A673 (cell line): ENCODE data around the gene ITPA.

ENCODE experiments used
- EZH2 ChIP-seq: fragments of 200-600 bp; sonication (generic); IDR thresholded peaks from 2 replicates; pipeline ENCODE4 v1.6.1; 2017; ENCODE audit warnings: borderline replicate concordance, low read depth, mild to moderate bottlenecking, mixed read lengths, antibody characterized with exemption, low read length; ENCODE audit not compliant: poor library complexity, severe bottlenecking
- TF ChIP-seq, protein P1 (sequence below): fragments of 300-800, 200-600 bp; sonication (generic); conservative IDR thresholded peaks from 2 replicates; pipeline ENCODE4 v1.5.1; 2017; ENCODE audit warnings: low read depth, mild to moderate bottlenecking, antibody characterized with exemption, low read length, moderate library complexity, mixed read lengths

DNA sequence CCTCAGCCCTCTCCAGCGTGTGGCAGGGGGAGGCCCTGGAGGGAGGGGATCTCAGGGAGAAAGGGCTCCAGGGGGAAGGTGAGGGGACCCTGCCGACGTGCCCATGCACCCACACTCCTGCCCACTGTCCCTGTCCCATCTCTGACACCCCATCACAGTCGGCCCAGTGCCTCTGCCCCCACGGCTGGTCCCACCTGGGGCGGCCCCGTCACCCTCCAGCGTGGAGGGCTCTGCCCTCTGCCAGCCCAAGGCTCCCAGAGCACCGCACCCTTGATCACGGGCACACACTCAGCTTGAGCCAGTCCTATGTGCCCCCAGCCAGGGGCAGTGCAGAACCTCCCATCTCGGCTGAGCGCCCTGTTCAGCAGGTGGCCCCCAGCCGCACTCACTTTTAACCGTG is 20.5 kb downstream of the ITPA start:
- TF ChIP-seq, protein P1, sequence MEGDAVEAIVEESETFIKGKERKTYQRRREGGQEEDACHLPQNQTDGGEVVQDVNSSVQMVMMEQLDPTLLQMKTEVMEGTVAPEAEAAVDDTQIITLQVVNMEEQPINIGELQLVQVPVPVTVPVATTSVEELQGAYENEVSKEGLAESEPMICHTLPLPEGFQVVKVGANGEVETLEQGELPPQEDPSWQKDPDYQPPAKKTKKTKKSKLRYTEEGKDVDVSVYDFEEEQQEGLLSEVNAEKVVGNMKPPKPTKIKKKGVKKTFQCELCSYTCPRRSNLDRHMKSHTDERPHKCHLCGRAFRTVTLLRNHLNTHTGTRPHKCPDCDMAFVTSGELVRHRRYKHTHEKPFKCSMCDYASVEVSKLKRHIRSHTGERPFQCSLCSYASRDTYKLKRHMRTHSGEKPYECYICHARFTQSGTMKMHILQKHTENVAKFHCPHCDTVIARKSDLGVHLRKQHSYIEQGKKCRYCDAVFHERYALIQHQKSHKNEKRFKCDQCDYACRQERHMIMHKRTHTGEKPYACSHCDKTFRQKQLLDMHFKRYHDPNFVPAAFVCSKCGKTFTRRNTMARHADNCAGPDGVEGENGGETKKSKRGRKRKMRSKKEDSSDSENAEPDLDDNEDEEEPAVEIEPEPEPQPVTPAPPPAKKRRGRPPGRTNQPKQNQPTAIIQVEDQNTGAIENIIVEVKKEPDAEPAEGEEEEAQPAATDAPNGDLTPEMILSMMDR = no peak
- no peak for TF ChIP-seq EZH2
